Choroid plexus epithelial cell (primary cell): ENCODE results near the gene KRABD2.
"Not testable (repeated sequence)": the region's sequence is repeated elsewhere in the genome, so short reads cannot be mapped to it uniquely, and the experiment has no call there.

Source experiments
- DNase-seq: peaks from one replicate; pipeline ENCODE4 v3.0.0-alpha.2; 2010; ENCODE audit warnings: low read depth
- H3K4me3 ChIP-seq: 2 replicates; pipeline ENCODE4 v1.5.1; 2011; ENCODE audit warnings: low read depth, mild to moderate bottlenecking, control low read depth, low read length, moderate library complexity
- TF ChIP-seq, protein P1 (sequence below): conservative IDR thresholded peaks from 2 replicates; pipeline ENCODE4 v1.5.1; 2011; ENCODE audit warnings: low read depth, mild to moderate bottlenecking, control low read depth, inconsistent platforms, low read length, moderate library complexity

The KRABD2 gene

DNA sequence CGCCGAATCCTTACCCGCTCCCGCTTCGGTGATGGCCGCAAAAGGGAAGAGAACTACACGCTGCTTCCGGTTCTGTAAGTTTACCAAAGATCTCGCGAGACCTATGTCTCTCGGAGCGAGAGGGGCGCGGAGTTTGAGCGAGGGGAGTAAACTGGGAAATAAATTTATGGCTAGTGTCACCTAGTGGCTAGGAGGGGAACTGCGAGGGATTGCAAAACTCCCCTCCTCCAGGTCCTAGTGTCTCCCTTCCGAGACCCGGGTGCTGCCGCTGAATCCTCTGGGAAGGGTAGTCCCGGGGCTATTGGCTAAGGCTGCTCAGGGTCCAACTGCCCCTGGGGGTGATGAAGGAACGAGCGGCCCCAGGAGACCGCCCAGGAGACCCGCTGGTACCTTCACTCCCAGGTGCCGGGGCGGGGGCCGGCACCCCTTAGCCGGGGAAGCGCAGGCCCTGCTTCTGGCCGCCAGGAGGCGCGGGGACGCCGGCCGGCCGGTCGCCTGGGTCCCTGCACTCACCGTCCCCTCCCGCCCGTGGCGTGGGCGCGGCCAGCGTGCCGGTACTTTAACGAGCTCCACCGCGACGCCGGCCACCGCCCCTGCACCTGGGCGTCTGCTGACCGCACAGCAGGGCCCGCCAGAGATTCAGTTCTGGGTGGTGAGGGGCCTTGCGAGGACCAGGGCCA is 6.8 kb upstream of the KRABD2 start, which contains the start of gene RPL26:
RPL26 (minus strand) TSS at position 51 of the 680 bp plus-strand sequence. CDS start 883 bp downstream, outside the sequence.
- TF ChIP-seq, protein P1, sequence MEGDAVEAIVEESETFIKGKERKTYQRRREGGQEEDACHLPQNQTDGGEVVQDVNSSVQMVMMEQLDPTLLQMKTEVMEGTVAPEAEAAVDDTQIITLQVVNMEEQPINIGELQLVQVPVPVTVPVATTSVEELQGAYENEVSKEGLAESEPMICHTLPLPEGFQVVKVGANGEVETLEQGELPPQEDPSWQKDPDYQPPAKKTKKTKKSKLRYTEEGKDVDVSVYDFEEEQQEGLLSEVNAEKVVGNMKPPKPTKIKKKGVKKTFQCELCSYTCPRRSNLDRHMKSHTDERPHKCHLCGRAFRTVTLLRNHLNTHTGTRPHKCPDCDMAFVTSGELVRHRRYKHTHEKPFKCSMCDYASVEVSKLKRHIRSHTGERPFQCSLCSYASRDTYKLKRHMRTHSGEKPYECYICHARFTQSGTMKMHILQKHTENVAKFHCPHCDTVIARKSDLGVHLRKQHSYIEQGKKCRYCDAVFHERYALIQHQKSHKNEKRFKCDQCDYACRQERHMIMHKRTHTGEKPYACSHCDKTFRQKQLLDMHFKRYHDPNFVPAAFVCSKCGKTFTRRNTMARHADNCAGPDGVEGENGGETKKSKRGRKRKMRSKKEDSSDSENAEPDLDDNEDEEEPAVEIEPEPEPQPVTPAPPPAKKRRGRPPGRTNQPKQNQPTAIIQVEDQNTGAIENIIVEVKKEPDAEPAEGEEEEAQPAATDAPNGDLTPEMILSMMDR = peak; percentile 87

DNA sequence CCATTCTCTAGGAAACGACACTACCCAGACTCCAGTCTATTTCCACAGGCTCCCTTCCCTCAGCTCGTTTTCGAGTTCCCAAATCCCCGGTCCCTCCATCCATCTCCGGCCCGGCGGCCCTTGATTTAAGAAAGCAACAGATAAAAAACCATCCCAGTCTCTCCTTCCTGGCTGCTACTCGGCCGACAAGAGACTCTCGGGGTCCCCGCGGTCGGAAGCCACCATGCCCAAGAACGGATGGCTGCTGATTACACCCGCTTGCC is 6.3 kb upstream of the KRABD2 start:
- no peak for DNase-seq
- H3K4me3 ChIP-seq = peak overlapping the region; percentile 86
- TF ChIP-seq, protein P1 = no peak

More for the DNA sequence above, 6.8 kb upstream of the KRABD2 start, which contains the start of gene RPL26:
- peak; percentile 99 for DNase-seq
- peak within 1 kb of the TSS; percentile 86 for H3K4me3 ChIP-seq

DNA sequence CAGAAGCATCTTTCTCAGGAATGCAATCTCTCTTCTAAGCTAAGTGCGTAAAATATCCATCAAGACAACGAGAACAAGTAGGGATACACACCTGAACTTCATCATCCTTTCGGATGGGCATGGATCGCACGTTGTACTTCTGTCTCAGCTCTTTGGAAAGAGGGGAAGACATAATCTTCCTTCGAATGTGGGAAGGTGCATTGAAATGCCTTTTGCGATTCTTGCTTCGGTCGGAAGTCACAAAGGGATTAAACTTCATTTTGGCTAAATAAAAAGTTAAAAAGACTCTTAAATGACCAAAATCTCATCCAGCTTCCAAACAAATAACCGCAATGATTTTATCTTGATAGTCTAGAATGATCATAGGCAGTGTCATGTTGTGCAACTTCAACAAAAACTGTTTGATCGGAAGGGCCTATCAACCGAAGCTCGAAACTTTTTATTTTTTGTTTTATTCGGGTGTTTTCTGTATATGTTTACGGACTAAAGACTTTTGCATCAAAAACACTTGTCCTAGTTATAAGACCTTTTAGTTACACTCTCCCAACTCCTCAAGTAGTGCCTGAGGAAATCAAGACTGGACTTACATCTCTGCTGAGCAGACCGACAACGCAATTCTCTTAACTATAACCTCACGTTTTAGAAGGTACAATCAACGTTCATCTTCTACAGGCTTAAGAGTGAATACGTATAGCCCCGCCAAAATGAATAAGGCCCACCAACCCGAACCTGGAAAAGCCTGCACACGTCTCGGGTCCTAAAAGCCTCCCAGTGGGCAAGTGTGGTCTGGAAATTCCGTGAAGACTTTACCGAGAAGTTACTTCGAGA is 5.8 kb upstream of the KRABD2 start:
- TF ChIP-seq, protein P1 = no peak
- DNase-seq = peak; percentile 25

DNA sequence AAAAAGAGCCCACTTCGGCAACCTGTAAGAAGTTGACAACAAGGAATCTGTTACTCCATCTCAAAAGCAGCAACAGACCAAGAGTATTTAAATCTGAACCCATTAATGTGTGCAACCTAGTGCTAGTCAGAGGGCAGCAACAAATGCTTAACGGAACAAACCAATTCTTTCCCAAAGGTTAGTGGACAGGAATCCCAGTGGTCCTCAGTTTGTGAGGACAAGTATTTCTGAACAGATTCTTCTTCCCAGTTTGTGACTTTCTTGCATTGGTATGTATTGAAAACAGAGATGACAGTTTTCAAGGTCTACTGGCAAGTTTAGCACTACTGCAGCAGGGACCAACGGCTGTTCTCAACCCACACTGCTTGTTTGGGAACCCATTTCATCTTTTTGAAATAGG is 3.5 kb upstream of the KRABD2 start:
- H3K4me3 ChIP-seq = no peak overlapping the region
- DNase-seq = no peak
- TF ChIP-seq, protein P1 = no peak

More for the DNA sequence above, 5.8 kb upstream of the KRABD2 start:
- H3K4me3 ChIP-seq = peak overlapping the region; percentile 86

DNA sequence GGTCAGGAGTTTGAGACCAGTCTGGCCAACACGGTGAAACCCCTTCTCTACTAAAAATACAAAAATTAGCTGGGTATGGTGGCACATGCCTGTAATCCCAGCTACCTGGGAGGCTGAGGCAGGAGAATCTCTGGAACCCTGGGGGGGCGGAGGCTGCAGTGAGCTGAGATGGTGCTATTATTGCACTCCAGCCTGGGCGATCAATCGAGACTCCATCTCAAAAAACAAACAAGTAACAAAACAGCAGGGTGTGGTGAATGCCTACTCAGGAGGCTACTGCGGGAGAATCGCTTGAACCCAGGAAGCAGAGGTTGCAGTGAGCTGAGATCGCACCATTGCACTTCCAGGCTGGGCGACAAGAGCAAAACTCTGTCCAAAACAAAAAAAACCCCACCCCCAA is 1.6 kb upstream of the KRABD2 start:
- H3K4me3 ChIP-seq, DNase-seq: not testable (repeated sequence)

DNA sequence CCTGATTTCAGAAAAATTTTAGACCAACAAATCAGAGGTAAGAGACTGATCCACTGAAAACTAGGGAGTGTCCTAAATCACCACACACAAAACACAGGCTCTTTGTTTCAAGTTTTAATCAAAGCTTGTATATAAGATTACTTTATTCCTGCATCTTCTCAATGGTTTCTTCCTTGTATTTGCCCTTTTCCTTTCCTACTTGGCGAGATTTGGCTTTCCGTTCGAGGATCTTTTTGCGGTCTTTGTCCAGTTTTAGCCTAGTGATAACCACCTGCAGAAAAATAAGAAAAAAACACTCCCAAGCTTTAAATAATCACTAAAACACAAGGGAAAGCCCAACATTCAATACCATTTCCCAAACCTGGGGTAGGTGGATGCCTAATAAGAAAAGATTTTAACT is 918 bp upstream of the KRABD2 start:
- DNase-seq = no peak
- no peak overlapping the region for H3K4me3 ChIP-seq
- TF ChIP-seq, protein P1 = no peak

DNA sequence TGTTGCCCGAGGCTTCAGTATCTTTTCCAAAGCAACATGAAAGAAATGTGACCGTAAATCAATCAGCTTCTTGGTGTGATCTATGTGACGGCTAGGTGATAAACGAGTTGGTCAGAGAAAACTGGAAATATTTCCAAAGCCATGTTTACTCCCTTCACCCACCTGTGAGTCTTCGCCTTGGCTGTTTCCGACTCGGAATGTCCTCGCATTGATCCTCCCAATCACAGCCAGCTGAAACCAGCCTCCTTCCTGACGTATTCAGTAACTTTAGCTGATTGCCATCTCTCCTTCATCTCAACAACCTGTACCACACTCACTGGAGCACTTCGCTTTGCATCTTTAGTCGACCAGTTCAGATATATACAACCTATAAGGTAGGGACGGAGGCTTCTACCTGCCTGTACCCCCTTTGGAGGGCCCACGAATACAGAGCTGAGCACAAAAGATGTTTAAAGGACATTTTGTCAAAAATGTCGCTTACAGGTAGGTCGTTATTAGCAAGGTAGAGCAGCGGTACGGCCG is 705 bp downstream of the KRABD2 start:
- peak overlapping the region; percentile 84 for H3K4me3 ChIP-seq
- TF ChIP-seq, protein P1 = no peak
- no peak for DNase-seq

DNA sequence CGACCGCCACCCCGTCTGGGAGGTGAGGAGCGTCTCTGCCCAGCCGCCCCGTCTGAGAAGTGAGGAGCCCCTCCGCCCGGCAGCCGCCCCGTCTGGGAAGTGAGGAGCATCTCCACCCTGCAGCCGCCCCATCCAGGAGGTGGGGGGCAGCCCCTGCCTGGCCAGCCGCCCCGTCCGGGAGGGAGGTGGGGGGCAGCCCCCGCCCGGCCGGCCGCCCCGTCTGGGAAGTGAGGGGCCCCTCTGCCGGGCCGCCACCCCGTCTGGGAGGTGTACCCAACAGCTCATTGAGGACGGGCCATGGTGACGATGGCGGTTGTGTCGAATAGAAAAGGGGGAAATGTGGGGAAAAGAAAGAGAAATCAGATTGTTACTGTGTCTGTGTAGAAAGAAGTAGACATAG is 2.6 kb downstream of the KRABD2 start:
- H3K4me3 ChIP-seq, DNase-seq: not testable (repeated sequence)
